VCaP (cell line): ENCODE data around the gene LPP.

Experiments used
- H3K27ac ChIP-seq: fragments of 450-650 bp; 2 replicates; pipeline ENCODE4 v1.5.1; 2017
- TF ChIP-seq, protein P1 (sequence below): fragments of 450-650 bp; conservative IDR thresholded peaks from 2 replicates; pipeline ENCODE4 v1.5.1; 2017; ENCODE audit warnings: mild to moderate bottlenecking, moderate library complexity

The LPP gene

GRCh38 chr3:188899881-188900280 lies 745.9 kb downstream of the LPP start:
- TF ChIP-seq, protein P1, sequence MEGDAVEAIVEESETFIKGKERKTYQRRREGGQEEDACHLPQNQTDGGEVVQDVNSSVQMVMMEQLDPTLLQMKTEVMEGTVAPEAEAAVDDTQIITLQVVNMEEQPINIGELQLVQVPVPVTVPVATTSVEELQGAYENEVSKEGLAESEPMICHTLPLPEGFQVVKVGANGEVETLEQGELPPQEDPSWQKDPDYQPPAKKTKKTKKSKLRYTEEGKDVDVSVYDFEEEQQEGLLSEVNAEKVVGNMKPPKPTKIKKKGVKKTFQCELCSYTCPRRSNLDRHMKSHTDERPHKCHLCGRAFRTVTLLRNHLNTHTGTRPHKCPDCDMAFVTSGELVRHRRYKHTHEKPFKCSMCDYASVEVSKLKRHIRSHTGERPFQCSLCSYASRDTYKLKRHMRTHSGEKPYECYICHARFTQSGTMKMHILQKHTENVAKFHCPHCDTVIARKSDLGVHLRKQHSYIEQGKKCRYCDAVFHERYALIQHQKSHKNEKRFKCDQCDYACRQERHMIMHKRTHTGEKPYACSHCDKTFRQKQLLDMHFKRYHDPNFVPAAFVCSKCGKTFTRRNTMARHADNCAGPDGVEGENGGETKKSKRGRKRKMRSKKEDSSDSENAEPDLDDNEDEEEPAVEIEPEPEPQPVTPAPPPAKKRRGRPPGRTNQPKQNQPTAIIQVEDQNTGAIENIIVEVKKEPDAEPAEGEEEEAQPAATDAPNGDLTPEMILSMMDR = no peak
- no peak overlapping the region for H3K27ac ChIP-seq

GRCh38 chr3:188900421-188900951 lies 746.5 kb downstream of the LPP start:
- TF ChIP-seq, protein P1 = no peak
- no peak overlapping the region for H3K27ac ChIP-seq

- H3K27ac ChIP-seq = no peak overlapping the region
- TF ChIP-seq, protein P1 = no peak
These were observed 747.2 kb downstream of the LPP start for GRCh38 chr3:188901126-188901525.

DNA sequence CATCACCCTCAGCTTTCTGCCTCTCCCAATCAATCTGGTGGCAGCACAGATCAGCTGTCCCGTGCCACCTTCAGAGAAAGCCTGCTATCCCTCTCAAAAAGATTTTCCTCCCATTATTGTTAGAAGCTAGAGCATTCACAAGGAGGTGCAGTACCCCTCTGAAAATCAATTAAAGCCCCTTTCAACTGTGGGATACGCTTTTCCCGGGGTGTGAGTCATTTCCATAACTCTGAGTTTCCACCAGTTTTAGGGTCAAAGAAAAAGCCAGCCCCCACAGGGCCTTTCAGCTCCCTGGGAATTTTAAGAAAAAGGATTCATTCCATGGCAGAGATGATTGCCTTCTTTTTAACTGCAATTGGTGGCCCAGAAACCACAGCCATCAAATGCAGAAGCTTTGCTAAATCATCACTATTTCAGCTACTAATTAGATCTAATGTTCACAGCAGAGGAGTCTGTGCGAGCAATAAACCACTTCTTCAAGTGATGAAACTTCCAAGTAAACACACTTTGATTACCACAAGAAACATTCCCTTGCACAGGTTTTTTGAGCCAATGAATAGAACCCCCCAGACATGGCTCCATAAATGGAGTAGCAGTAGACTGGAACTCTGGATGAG lies 747.8 kb downstream of the LPP start:
- no peak overlapping the region for H3K27ac ChIP-seq
- TF ChIP-seq, protein P1 = no peak

- H3K27ac ChIP-seq = no peak overlapping the region
- TF ChIP-seq, protein P1 = no peak
These were observed 750.7 kb downstream of the LPP start for GRCh38 chr3:188904670-188905069.

- TF ChIP-seq, protein P1 = no peak
- H3K27ac ChIP-seq = no peak overlapping the region
These were observed 751.6 kb downstream of the LPP start for GRCh38 chr3:188905547-188905946.

- H3K27ac ChIP-seq = no peak overlapping the region
- TF ChIP-seq, protein P1 = no peak
These were observed 752.3 kb downstream of the LPP start for GRCh38 chr3:188906236-188906635.
